Neural cell (in vitro differentiated cells): Measurements from ENCODE around the gene C2orf72. TPM values are rescaled to one million over a fixed set of nuclear protein-coding genes. Genes with fewer than 3 reads are reported as not detected.

ENCODE experiments used
- H2AFZ ChIP-seq: fragments of 200-600, 300-800 bp; sonication (generic), shearing (Covaris generic); 2 replicates; pipeline ENCODE4 v1.6.0; 2014; ENCODE audit warnings: low read depth, mild to moderate bottlenecking, antibody characterized with exemption, low read length, moderate library complexity
- H3F3A ChIP-seq: fragments of 200-600 bp; shearing (Covaris generic); 2 replicates; pipeline ENCODE4 v1.6.1; 2016; ENCODE audit warnings: mild to moderate bottlenecking, moderate library complexity, mixed read lengths, antibody characterized with exemption, low read length; ENCODE audit not compliant: insufficient read depth, poor library complexity, severe bottlenecking
- H3K27ac ChIP-seq: fragments of 200-600, 300-800 bp; sonication (generic), shearing (Covaris generic); 2 replicates; pipeline ENCODE4 v1.5.1; 2014; ENCODE audit warnings: mild to moderate bottlenecking, low read length, moderate library complexity
- H3K27me3 ChIP-seq: fragments of 300-800, 200-600 bp; sonication (generic), shearing (Covaris generic); 2 replicates; pipeline ENCODE4 v1.6.0; 2014; ENCODE audit warnings: mild to moderate bottlenecking, low read depth, low read length, moderate library complexity; ENCODE audit not compliant: insufficient read depth
- H3K36me3 ChIP-seq: fragments of 300-800, 200-600 bp; sonication (generic), shearing (Covaris generic); 2 replicates; pipeline ENCODE4 v1.5.1; 2014; ENCODE audit warnings: mild to moderate bottlenecking, antibody characterized with exemption, low read length, moderate library complexity; ENCODE audit not compliant: insufficient read depth
- H3K4me2 ChIP-seq: fragments of 300-800, 200-600 bp; sonication (generic), shearing (Covaris generic); 2 replicates; pipeline ENCODE4 v1.6.0; 2014; ENCODE audit warnings: mild to moderate bottlenecking, low read length
- H3K4me3 ChIP-seq: fragments of 300-800, 200-600 bp; sonication (generic), shearing (Covaris generic); 2 replicates; pipeline ENCODE4 v1.5.1; 2014; ENCODE audit warnings: mild to moderate bottlenecking, low read length, moderate library complexity
- H3K79me2 ChIP-seq: fragments of 200-600 bp; shearing (Covaris generic); replicated peaks from 2 replicates; pipeline ENCODE4 v1.6.0; 2014; ENCODE audit warnings: mild to moderate bottlenecking, low read length, moderate library complexity; ENCODE audit not compliant: insufficient read depth
- H3K9ac ChIP-seq: fragments of 300-800, 200-600 bp; sonication (generic), shearing (Covaris generic); 2 replicates; pipeline ENCODE4 v1.6.1; 2016; ENCODE audit warnings: mild to moderate bottlenecking, low read length, mixed read lengths
- H3K9me2 ChIP-seq: fragments of 200-600 bp; shearing (Covaris generic); 2 replicates; pipeline ENCODE4 v1.6.1; 2016; ENCODE audit warnings: mild to moderate bottlenecking, low read length, mixed read lengths; ENCODE audit not compliant: insufficient read depth
- H3K9me3 ChIP-seq: fragments of 200-600, 300-800 bp; sonication (generic), shearing (Covaris generic); 2 replicates; pipeline ENCODE4 v1.6.1; 2016; ENCODE audit warnings: mild to moderate bottlenecking, mixed run types, low read length, moderate library complexity, mixed read lengths
- H4K20me1 ChIP-seq: fragments of 200-600 bp; shearing (Covaris generic); 2 replicates; pipeline ENCODE4 v1.6.1; 2016; ENCODE audit warnings: mild to moderate bottlenecking, mixed run types; ENCODE audit not compliant: insufficient read depth
- EP300 ChIP-seq: fragments of 450-650 bp; conservative IDR thresholded peaks from 2 replicates; pipeline ENCODE4 v1.6.1; 2014; ENCODE audit warnings: antibody characterized with exemption, mild to moderate bottlenecking, moderate library complexity; ENCODE audit not compliant: poor library complexity, severe bottlenecking
- EZH2 ChIP-seq: fragments of 200-600, 300-800 bp; shearing (Covaris generic), sonication (generic); IDR thresholded peaks from 2 replicates; pipeline ENCODE4 v1.6.1; 2014; ENCODE audit warnings: antibody characterized with exemption, low read length, borderline replicate concordance, mild to moderate bottlenecking; ENCODE audit not compliant: insufficient read depth, poor library complexity, severe bottlenecking
- MXI1 ChIP-seq: fragments of 450-650 bp; conservative IDR thresholded peaks from 2 replicates; pipeline ENCODE4 v1.6.1; 2014; ENCODE audit warnings: antibody characterized with exemption, mild to moderate bottlenecking; ENCODE audit not compliant: poor library complexity, severe bottlenecking
- POLR2AphosphoS5 ChIP-seq: IDR thresholded peaks from 2 replicates; pipeline ENCODE4 v1.6.1; 2012
- RAD21 ChIP-seq: fragments of 450-650 bp; conservative IDR thresholded peaks from 2 replicates; pipeline ENCODE4 v1.6.1; 2014; ENCODE audit warnings: antibody characterized with exemption, mild to moderate bottlenecking, moderate library complexity
- REST ChIP-seq: IDR thresholded peaks from 2 replicates; pipeline ENCODE4 v1.6.1; 2012; ENCODE audit warnings: borderline replicate concordance
- SMC3 ChIP-seq: fragments of 450-650 bp; conservative IDR thresholded peaks from 2 replicates; pipeline ENCODE4 v1.6.1; 2014; ENCODE audit warnings: antibody characterized with exemption, mild to moderate bottlenecking, moderate library complexity; ENCODE audit not compliant: poor library complexity
- TAF1 ChIP-seq: IDR thresholded peaks from 2 replicates; pipeline ENCODE4 v1.6.1; 2012; ENCODE audit warnings: low read depth
- polyA plus RNA-seq: library from polyadenylated mRNA; depleted of rRNA; stranded (reverse); fragments of >200 nt; gene quantifications from 2 replicates; pipeline ENCODE4 v1.2.3, GENCODE V29; 2014
- TF ChIP-seq, protein P1 (sequence below): fragments of 450-650 bp; IDR thresholded peaks from 2 replicates; pipeline ENCODE4 v1.5.1; 2014; ENCODE audit warnings: antibody characterized with exemption, mild to moderate bottlenecking, moderate library complexity; ENCODE audit not compliant: poor library complexity, severe bottlenecking

Gene C2orf72
- polyA plus RNA-seq, 1 donor from 2014 or later, result 37.7 TPM

DNA sequence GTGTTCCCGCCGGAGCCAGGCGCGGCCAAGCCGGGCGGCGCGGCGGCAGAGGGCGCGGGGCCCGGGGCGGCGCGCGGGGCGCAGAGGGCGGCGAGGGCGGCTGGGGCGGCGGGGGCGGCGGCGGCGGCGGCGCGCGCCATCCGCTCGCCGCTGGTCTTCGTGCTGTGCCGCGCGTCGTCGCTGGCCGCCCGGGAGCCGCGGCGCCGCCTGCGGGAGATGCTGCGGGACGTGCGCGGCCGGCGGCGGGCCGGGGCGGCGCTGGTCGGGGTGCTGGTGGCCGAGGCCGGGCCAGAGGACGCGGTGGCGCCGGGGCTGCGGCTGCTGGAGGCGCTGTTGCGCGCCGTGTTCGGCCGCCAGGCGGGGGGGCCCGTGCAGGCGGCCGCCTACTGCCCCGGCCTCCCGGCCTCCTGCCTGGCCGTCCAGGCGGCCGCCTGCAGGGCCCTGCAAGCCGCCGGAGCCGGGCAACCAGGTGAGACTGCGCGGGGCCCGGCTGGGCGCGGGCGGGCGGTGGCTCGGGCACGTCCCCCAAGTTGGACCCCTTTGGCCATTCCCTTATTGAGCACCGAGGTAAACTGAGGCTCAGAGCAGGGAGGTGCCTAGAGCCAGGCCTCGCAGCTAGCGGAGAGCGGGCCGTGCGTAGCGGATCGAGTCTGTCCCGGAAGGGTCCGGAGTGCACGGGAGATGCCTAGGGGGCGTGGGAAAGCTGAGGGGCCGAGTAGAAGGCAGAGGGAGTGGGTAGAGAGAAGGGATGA lies 584 bp downstream of the C2orf72 start:
- H3K27ac ChIP-seq, result no peak overlapping the region
- H3K9me3 ChIP-seq, result no peaks in the 10 kb centered on the region
- no peaks in the 10 kb centered on the region for H3K9me2 ChIP-seq
- peak overlapping the region; percentile 8 for H2AFZ ChIP-seq
- TF ChIP-seq, protein P1, sequence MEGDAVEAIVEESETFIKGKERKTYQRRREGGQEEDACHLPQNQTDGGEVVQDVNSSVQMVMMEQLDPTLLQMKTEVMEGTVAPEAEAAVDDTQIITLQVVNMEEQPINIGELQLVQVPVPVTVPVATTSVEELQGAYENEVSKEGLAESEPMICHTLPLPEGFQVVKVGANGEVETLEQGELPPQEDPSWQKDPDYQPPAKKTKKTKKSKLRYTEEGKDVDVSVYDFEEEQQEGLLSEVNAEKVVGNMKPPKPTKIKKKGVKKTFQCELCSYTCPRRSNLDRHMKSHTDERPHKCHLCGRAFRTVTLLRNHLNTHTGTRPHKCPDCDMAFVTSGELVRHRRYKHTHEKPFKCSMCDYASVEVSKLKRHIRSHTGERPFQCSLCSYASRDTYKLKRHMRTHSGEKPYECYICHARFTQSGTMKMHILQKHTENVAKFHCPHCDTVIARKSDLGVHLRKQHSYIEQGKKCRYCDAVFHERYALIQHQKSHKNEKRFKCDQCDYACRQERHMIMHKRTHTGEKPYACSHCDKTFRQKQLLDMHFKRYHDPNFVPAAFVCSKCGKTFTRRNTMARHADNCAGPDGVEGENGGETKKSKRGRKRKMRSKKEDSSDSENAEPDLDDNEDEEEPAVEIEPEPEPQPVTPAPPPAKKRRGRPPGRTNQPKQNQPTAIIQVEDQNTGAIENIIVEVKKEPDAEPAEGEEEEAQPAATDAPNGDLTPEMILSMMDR, result peak; percentile 33
- no peak for TF ChIP-seq MXI1
- H3K79me2 ChIP-seq, result no peaks in the 10 kb centered on the region
- no peaks in the 10 kb centered on the region for H3K36me3 ChIP-seq
- peak overlapping the region; percentile 39 for H3K4me2 ChIP-seq
- H3F3A ChIP-seq, result no peaks in the 10 kb centered on the region
- H3K9ac ChIP-seq, result peak overlapping the region; percentile 55
- H3K4me3 ChIP-seq, result peak overlapping the region; percentile 68
- no peaks in the 10 kb centered on the region for H4K20me1 ChIP-seq
- H3K27me3 ChIP-seq, result peaks cover 22% of the 10 kb centered on the region

GRCh38 chr2:231038483-231039293 lies 1.4 kb downstream of the C2orf72 start:
- H3K27me3 ChIP-seq, result peaks cover 22% of the 10 kb centered on the region
- no peak overlapping the region for H3K27ac ChIP-seq
- H3K4me2 ChIP-seq, result peak overlapping the region; percentile 39
- TF ChIP-seq RAD21, result no peak
- no peak for TF ChIP-seq EP300
- TF ChIP-seq SMC3, result no peak
- no peak for TF ChIP-seq REST
- TF ChIP-seq, protein P1, result no peak
- no peak for TF ChIP-seq POLR2AphosphoS5
- no peak for TF ChIP-seq MXI1
- no peak for TF ChIP-seq EZH2
- no peak for TF ChIP-seq TAF1
- H3K4me3 ChIP-seq, result peak overlapping the region; percentile 68
- H3K9me3 ChIP-seq, result no peaks in the 10 kb centered on the region
- H3F3A ChIP-seq, result no peaks in the 10 kb centered on the region
- H2AFZ ChIP-seq, result peak overlapping the region; percentile 8
- H3K9ac ChIP-seq, result peak overlapping the region; percentile 55
- no peaks in the 10 kb centered on the region for H3K36me3 ChIP-seq
- H4K20me1 ChIP-seq, result no peaks in the 10 kb centered on the region
- H3K9me2 ChIP-seq, result no peaks in the 10 kb centered on the region
- H3K79me2 ChIP-seq, result no peaks in the 10 kb centered on the region
